Measurements from ENCODE around the gene PLEKHA7.
"Not testable (repeated sequence)": the region's sequence is repeated elsewhere in the genome, so short reads cannot be mapped to it uniquely, and the experiment has no call there.

PLEKHA7 gene

DNA sequence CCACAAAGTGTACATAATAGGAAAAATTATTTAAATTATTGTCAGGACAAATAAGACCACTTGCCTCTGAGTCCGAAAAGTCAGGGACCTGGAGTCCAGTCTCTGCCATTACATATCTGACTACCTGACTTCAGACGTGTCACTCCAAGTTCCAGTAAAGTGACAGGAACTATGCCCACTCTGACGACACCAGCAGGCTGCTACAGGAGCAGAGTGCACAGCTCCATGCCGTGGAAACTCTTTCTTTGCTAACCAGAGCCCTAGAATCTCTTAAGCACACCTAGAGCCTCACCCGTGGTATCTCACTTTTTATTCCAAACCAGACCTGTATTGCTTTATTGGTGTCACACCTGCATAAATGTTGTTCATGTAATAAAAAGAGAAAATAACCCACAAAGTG is 93.7 kb downstream of the PLEKHA7 start:
- in situ Hi-C loops (cut with HindIII; ENCODE audit: low sequenced_read_pairs): no loop called here
- no peak for DNase-seq (ENCODE audit: low read depth)
- TF ChIP-seq, protein P1, sequence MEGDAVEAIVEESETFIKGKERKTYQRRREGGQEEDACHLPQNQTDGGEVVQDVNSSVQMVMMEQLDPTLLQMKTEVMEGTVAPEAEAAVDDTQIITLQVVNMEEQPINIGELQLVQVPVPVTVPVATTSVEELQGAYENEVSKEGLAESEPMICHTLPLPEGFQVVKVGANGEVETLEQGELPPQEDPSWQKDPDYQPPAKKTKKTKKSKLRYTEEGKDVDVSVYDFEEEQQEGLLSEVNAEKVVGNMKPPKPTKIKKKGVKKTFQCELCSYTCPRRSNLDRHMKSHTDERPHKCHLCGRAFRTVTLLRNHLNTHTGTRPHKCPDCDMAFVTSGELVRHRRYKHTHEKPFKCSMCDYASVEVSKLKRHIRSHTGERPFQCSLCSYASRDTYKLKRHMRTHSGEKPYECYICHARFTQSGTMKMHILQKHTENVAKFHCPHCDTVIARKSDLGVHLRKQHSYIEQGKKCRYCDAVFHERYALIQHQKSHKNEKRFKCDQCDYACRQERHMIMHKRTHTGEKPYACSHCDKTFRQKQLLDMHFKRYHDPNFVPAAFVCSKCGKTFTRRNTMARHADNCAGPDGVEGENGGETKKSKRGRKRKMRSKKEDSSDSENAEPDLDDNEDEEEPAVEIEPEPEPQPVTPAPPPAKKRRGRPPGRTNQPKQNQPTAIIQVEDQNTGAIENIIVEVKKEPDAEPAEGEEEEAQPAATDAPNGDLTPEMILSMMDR (IDR thresholded peaks at IDR 0.05; ENCODE audit: low read depth, low read length, missing control alignments): no peak
- no peak overlapping the region for H3K4me3 ChIP-seq (ENCODE audit: low read depth, low read length)

DNA sequence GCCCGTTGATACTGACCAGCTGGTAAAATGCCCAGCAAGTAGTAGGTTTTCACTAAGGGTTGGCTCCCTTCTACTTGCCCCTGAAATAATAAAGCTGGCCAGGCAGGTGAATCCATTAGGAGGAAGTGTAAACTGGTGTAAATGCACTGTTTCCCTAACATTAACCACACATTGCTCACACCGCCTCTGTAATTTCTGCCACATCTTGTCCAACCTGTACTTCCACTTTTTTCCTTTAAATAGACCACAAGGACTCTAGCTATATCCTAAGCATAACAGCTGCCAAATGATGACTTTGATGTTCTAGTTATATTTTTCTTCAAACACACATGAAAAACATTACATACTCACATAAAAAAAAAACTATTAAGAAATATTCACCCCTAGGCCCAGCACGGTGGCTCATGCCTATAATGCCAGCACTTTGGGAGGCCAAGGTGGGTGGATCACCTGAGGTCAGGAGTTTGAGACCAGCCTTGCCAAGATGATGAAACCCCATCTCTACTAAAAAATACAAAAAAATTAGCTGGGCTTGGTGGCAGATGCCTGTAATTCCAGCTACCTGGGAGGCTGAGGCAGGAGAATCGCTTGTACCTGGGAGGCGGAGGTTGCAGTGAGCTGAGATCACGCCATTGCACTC is 95.6 kb downstream of the PLEKHA7 start:
- H3K4me3 ChIP-seq (ENCODE audit: low read depth, low read length); DNase-seq (ENCODE audit: low read depth); in situ Hi-C loops (cut with HindIII; ENCODE audit: low sequenced_read_pairs): not testable (repeated sequence)

DNA sequence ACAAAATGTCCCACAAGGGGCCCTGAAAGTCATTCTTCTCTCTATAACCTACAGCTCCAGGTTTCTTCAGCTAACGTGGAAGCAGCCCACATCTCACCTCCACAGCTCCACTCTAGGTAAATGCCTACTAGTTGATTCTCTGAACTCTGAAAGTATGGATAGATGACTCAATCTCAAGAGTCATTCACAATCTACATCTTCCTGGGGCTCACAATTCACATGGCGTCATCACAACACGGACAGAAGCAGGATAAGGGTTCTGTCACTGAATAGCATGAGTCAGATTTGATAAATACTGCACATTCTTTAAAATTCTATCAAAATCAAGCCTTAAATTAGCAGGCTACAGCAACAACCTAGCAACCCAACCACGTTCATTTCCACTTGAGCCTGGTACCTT is 96.3 kb downstream of the PLEKHA7 start:
- in situ Hi-C loops (cut with HindIII; ENCODE audit: low sequenced_read_pairs): no loop called here
- no peak for DNase-seq (ENCODE audit: low read depth)
- TF ChIP-seq, protein P1 (IDR thresholded peaks at IDR 0.05; ENCODE audit: low read depth, low read length, missing control alignments): no peak

DNA sequence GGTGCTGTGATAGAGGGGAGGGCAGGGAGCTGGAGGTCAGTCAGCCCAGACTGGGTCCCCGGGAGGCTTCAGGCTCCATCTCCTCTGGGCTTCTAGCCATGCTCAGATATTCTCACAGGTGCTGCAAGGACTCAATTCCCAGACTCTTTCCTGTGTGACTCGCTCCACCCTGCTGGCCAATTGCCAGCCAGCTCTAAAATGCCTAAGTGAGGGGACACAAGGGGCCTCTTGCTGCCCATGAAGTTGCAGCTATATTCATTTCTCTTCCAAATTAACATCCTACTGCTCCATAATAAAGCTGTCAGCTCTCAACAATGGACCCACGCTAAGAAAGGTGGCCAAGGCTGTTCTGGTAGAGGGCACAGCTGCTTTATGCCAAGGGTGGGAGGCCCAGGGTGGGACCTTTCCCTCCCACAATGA is 101.5 kb downstream of the PLEKHA7 start:
- no peak overlapping the region for H3K4me3 ChIP-seq (ENCODE audit: low read depth, low read length)
- in situ Hi-C loops (cut with HindIII; ENCODE audit: low sequenced_read_pairs): no loop called here
- TF ChIP-seq, protein P1 (IDR thresholded peaks at IDR 0.05; ENCODE audit: low read depth, low read length, missing control alignments): no peak
- DNase-seq (ENCODE audit: low read depth): no peak

More for the DNA sequence above, 96.3 kb downstream of the PLEKHA7 start:
- no peak overlapping the region for H3K4me3 ChIP-seq (ENCODE audit: low read depth, low read length)

DNA sequence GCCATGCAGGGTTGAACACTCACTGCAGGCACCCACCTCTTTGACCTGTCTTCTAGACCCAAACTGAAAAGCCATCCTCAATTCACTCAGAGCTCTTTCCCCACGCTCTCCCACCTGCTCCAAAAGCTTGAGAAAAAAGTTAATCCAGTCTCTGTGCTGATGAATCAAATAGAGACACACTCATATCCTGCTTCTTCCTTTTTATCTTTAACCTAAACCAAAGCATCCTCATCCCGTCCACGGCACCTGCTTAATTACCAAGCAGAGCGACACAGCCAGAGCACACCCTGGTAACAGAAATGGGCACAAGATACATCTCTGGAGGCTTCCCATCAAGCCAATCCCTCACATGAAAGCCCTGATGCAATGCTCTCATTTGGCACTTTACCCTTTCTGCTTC is 102.6 kb downstream of the PLEKHA7 start:
- no peak overlapping the region for H3K4me3 ChIP-seq (ENCODE audit: low read depth, low read length)
- in situ Hi-C loops (cut with HindIII; ENCODE audit: low sequenced_read_pairs): no loop called here
- TF ChIP-seq, protein P1 (IDR thresholded peaks at IDR 0.05; ENCODE audit: low read depth, low read length, missing control alignments): no peak
- no peak for DNase-seq (ENCODE audit: low read depth)

DNA sequence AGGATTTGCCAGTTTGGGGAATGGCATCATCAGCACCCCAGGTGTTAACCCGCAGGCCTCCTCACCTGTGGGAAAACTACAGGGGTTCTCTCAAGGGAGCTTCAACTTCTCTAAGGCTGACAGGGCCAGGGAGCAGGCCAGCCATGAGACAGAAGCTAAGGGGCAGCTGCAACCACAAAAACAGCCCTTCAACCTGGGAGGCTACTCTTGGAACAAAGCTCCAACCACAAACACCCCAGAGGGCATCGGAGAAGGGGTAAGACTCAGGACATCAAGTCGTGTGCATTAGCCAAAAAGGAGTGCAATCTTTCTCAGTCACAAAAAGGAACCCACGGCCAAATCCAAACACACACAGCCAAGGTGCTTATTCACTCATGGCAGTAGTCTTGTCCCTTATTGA is 103.0 kb downstream of the PLEKHA7 start:
- TF ChIP-seq, protein P1 (IDR thresholded peaks at IDR 0.05; ENCODE audit: low read depth, low read length, missing control alignments): no peak
- in situ Hi-C loops (cut with HindIII; ENCODE audit: low sequenced_read_pairs): no loop called here

DNA sequence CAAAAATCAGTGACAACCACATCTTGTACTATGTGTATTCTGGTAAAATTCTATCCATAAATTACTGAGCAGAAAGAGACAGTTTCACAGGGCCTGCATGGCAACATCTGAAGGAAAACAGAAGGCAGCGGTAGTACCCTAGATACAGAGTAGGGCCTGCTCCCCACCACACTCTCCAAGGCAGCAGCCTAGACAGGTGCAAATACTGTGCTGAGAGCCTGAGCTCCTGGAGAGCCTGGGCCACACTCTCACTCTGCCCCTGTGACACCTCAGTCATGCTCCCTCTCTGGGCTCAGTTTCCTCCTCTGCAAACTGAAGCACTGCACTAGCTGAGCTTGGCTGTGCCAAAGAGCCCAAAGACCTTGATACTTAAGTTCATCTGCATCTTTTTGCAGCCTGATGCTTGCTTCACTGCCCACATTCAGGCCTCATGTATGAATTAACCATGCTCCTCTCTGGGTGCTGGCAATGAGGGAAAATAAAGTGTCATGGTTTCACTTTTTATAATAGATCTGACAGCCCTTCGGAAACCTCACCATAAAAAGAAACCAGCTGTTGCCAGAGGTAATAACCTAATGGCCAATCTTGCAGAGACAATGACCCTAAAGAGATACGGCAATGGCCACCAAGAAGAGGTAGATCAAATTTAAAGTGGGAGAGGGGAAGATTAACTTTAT is 104.7 kb downstream of the PLEKHA7 start:
- TF ChIP-seq, protein P1 (IDR thresholded peaks at IDR 0.05; ENCODE audit: low read depth, low read length, missing control alignments): no peak
- DNase-seq (ENCODE audit: low read depth): no peak

More for the DNA sequence above, 103.0 kb downstream of the PLEKHA7 start:
- no peak overlapping the region for H3K4me3 ChIP-seq (ENCODE audit: low read depth, low read length)
- DNase-seq (ENCODE audit: low read depth): no peak

More for the DNA sequence above, 104.7 kb downstream of the PLEKHA7 start:
- no peak overlapping the region for H3K4me3 ChIP-seq (ENCODE audit: low read depth, low read length)
- in situ Hi-C loops (cut with HindIII; ENCODE audit: low sequenced_read_pairs): no loop called here
